ENCODE data around the gene LIMCH1. TPM values are rescaled to one million over a fixed set of nuclear protein-coding genes. Genes with fewer than 3 reads are reported as not detected.
A peak's percentile ranks its signal among the peaks of the same experiment; 100 is the strongest.

Gene LIMCH1
- total RNA-seq, 1 experiment from 2014 or later: 10.4 TPM

GRCh38 chr4:41599192-41599786 is 61.3 kb downstream of the LIMCH1 start:
- H3K9me2 ChIP-seq (ENCODE audit: insufficient read depth): no peaks in the 10 kb centered on the region
- H3K4me2 ChIP-seq (ENCODE audit: low read length): no peak overlapping the region
- no peak overlapping the region for H2AFZ ChIP-seq (ENCODE audit: low read depth, low read length, poor library complexity, severe bottlenecking)
- DNase-seq (ENCODE audit: low read depth, low spot score) (no peak), ATAC-seq (no peak)
- no peak overlapping the region for H3K27ac ChIP-seq (ENCODE audit: low read depth, low read length)
- H3K4me1 ChIP-seq (ENCODE audit: control insufficient read depth in 1 of 2, insufficient read depth in 2 of 2, low read length in 2 of 2): peaks cover 9 to 10% of the 10 kb centered on the region in 2 experiments; a peak in 3 of 4 replicates
- no peaks in the 10 kb centered on the region for H4K20me1 ChIP-seq (ENCODE audit: insufficient read depth)
- TF ChIP-seq YY1 (IDR thresholded peaks at IDR 0.05; ENCODE audit: extremely low read depth, insufficient replicate concordance, low read depth, low read length) (no peak), SRF (IDR thresholded peaks at IDR 0.05; ENCODE audit: low read depth) (no peak), ELF1 (IDR thresholded peaks at IDR 0.05; ENCODE audit: borderline replicate concordance, low read depth) (no peak)
- no peak overlapping the region for H3K4me3 ChIP-seq (replicated peaks in 1 of 2; ENCODE audit: low read depth in 1 of 2, low read length in 2 of 2)
- H3K9ac ChIP-seq (ENCODE audit: low read length): no peak overlapping the region
- no peaks in the 10 kb centered on the region for H3K27me3 ChIP-seq (ENCODE audit: insufficient read depth, low read length)
- ChIA-PET RAD21 (ENCODE audit: low non-redundant PET in 1 of 2, low total read pairs in 2 of 2, uncharacterized antibody in 2 of 2, unreplicated experiment in 2 of 2) (no interaction called here), POLR2A (no interaction called here), CTCF (no interaction called here)
- H3K36me3 ChIP-seq (ENCODE audit: control insufficient read depth in 1 of 2, insufficient read depth in 2 of 2, low read length in 2 of 2): no peaks in the 10 kb centered on the region
- no TSS peak for BruUV-seq (replicated peaks)
- intact Hi-C loops (cut with micrococcal nuclease): no loop called here
- no peaks in the 10 kb centered on the region for H3K9me3 ChIP-seq (ENCODE audit: control insufficient read depth in 1 of 2, insufficient read depth in 1 of 2, low read depth in 1 of 2, low read length in 2 of 2)
- no peaks in the 10 kb centered on the region for H3K79me2 ChIP-seq (ENCODE audit: insufficient read depth, low read length)

GRCh38 chr4:41600243-41600912 is 62.4 kb downstream of the LIMCH1 start:
- peak; percentile 54; the same call in 1 of the 2 replicates for ATAC-seq

More at GRCh38 chr4:41600243-41600912, 62.4 kb downstream of the LIMCH1 start:
- intact Hi-C loops (cut with micrococcal nuclease): no loop called here
- ChIA-PET POLR2A (no interaction called here), CTCF (no interaction called here), RAD21 (ENCODE audit: low non-redundant PET in 1 of 2, low total read pairs in 2 of 2, uncharacterized antibody in 2 of 2, unreplicated experiment in 2 of 2) (no interaction called here)
- Histone ChIP-seq H2AFZ (ENCODE audit: low read depth, low read length, poor library complexity, severe bottlenecking) (no peak overlapping the region), H3K27ac (ENCODE audit: low read depth, low read length) (no peak overlapping the region), H3K9me3 (ENCODE audit: control insufficient read depth in 1 of 2, insufficient read depth in 1 of 2, low read depth in 1 of 2, low read length in 2 of 2) (no peaks in the 10 kb centered on the region), H3K79me2 (ENCODE audit: insufficient read depth, low read length) (no peaks in the 10 kb centered on the region), H3K27me3 (ENCODE audit: insufficient read depth, low read length) (no peaks in the 10 kb centered on the region), H3K4me3 (replicated peaks in 1 of 2; ENCODE audit: low read depth in 1 of 2, low read length in 2 of 2) (no peak overlapping the region; a peak in 1 of 4 replicates), H3K4me2 (ENCODE audit: low read length) (peak overlapping the region; percentile 37), H3K9me2 (ENCODE audit: insufficient read depth) (no peaks in the 10 kb centered on the region), H3K9ac (ENCODE audit: low read length) (no peak overlapping the region), H4K20me1 (ENCODE audit: insufficient read depth) (no peaks in the 10 kb centered on the region), H3K4me1 (ENCODE audit: control insufficient read depth in 1 of 2, insufficient read depth in 2 of 2, low read length in 2 of 2) (peaks cover 9 to 10% of the 10 kb centered on the region in 2 experiments; a peak in 3 of 4 replicates), H3K36me3 (ENCODE audit: control insufficient read depth in 1 of 2, insufficient read depth in 2 of 2, low read length in 2 of 2) (no peaks in the 10 kb centered on the region)
- no TSS peak for BruUV-seq (replicated peaks)
- peak; percentile 12 for DNase-seq (ENCODE audit: low read depth, low spot score)
- TF ChIP-seq FOSL1 (IDR thresholded peaks at IDR 0.05; ENCODE audit: low read depth) (peak; percentile 25; the same call in 1 of the 2 replicates), ELF1 (IDR thresholded peaks at IDR 0.05; ENCODE audit: borderline replicate concordance, low read depth) (no peak), YY1 (IDR thresholded peaks at IDR 0.05; ENCODE audit: extremely low read depth, insufficient replicate concordance, low read depth, low read length) (no peak), JUND (IDR thresholded peaks at IDR 0.05) (peak; percentile 46; the same call in 1 of the 2 replicates)
